HepG2 (cell line): ENCODE measurements around the gene KHNYN. TPM values are rescaled to one million over a fixed set of nuclear protein-coding genes. Genes with fewer than 3 reads are reported as not detected.

Experiments
- FOXC1 ChIP-seq: sonication (generic); formaldehyde crosslinking; IDR thresholded peaks from 2 replicates; pipeline ENCODE4 v1.8.0; 2022; ENCODE audit warnings: mild to moderate bottlenecking, missing genetic modification reagents, borderline replicate concordance
- NFKB2 ChIP-seq: sonication (generic); formaldehyde crosslinking; IDR thresholded peaks from 2 replicates; pipeline ENCODE4 v1.4.0; 2020; ENCODE audit warnings: missing genetic modification reagents, borderline replicate concordance
- NONO ChIP-seq, 2 experiments: fragments of 450-650 bp in 1 of 2; sonication (generic) in 1 of 2; formaldehyde crosslinking in 1 of 2; IDR thresholded peaks in 1 of 2; conservative IDR thresholded peaks in 1 of 2; 2 replicates each; pipeline versions ENCODE4 v1.6.1 to v1.8.0; 2017 to 2022; ENCODE audit warnings: mild to moderate bottlenecking in 1 of 2, missing genetic modification reagents in 1 of 2, moderate library complexity in 1 of 2
- SAP130 ChIP-seq: IDR thresholded peaks from 2 replicates; pipeline ENCODE4 v1.6.1; 2016; ENCODE audit warnings: low read depth
- ZNF10 ChIP-seq: sonication (generic); formaldehyde crosslinking; IDR thresholded peaks from 2 replicates; pipeline ENCODE4 v1.4.0; 2020; ENCODE audit warnings: mild to moderate bottlenecking, low read depth, missing genetic modification reagents, borderline replicate concordance
- ZNF782 ChIP-seq: sonication (generic); formaldehyde crosslinking; IDR thresholded peaks from 2 replicates; pipeline ENCODE4 v1.4.0; 2020; ENCODE audit warnings: missing genetic modification reagents, mild to moderate bottlenecking, borderline replicate concordance
- ZNF788 ChIP-seq: sonication (generic); formaldehyde crosslinking; IDR thresholded peaks from 2 replicates; pipeline ENCODE4 v1.5.0; 2020; ENCODE audit warnings: mild to moderate bottlenecking, missing genetic modification reagents, borderline replicate concordance
- ZNF879 ChIP-seq: sonication (generic); formaldehyde crosslinking; IDR thresholded peaks from 2 replicates; pipeline ENCODE4 v1.8.1; 2023; ENCODE audit warnings: missing genetic modification reagents
- ZSCAN22 ChIP-seq: sonication (generic); formaldehyde crosslinking; IDR thresholded peaks from 2 replicates; pipeline ENCODE4 v1.4.0; 2020; ENCODE audit warnings: mild to moderate bottlenecking, missing genetic modification reagents
- polyA plus RNA-seq, 8 experiments: library from polyadenylated mRNA; depleted of rRNA in 3 of 8; stranded (reverse) in 7 of 8; unstranded in 1 of 8; fragments of >200 nt; fragmentation: Illumina TruSeq in 4 of 8; extraction: Trizol in 4 of 8; gene quantifications; 2 replicates each; pipeline versions ENCODE4 v1.2.1 to v1.2.3, GENCODE V29; 2011 to 2016; ENCODE audit warnings: low read depth in 4 of 8, missing spikeins in 1 of 8, mixed read lengths in 1 of 8; ENCODE audit not compliant: insufficient read depth in 1 of 8
- total RNA-seq, 5 experiments: library from RNA; depleted of rRNA; stranded (reverse); fragments of >200 nt; fragmentation: Illumina TruSeq; extraction: Trizol; gene quantifications; 2 replicates each; pipeline ENCODE4 v1.2.3, GENCODE V29; 2016; ENCODE audit warnings: low read depth in 1 of 5
- TF ChIP-seq, protein P1 (sequence below): sonication (generic); formaldehyde crosslinking; IDR thresholded peaks from 2 replicates; pipeline ENCODE4 v1.4.0; 2020; ENCODE audit warnings: missing genetic modification reagents, borderline replicate concordance
- TF ChIP-seq, protein P2 (sequence below): sonication (generic); formaldehyde crosslinking; IDR thresholded peaks from 2 replicates; pipeline ENCODE4 v1.4.0; 2020; ENCODE audit warnings: missing genetic modification reagents, borderline replicate concordance
- TF ChIP-seq, protein P3 (sequence below): sonication (generic); formaldehyde crosslinking; IDR thresholded peaks from 2 replicates; pipeline ENCODE4 v1.4.0; 2020; ENCODE audit warnings: low read depth, missing genetic modification reagents
- TF ChIP-seq, protein P4 (sequence below): sonication (generic); formaldehyde crosslinking; IDR thresholded peaks from 2 replicates; pipeline ENCODE4 v1.5.1; 2020; ENCODE audit warnings: mild to moderate bottlenecking, missing genetic modification reagents

The KHNYN gene
- total and polyA plus RNA-seq, 2 of the 13 experiments (the other 11 are each of a cell fraction or from before 2014, with no cell fraction given): 52.8 to 75.7 TPM

DNA sequence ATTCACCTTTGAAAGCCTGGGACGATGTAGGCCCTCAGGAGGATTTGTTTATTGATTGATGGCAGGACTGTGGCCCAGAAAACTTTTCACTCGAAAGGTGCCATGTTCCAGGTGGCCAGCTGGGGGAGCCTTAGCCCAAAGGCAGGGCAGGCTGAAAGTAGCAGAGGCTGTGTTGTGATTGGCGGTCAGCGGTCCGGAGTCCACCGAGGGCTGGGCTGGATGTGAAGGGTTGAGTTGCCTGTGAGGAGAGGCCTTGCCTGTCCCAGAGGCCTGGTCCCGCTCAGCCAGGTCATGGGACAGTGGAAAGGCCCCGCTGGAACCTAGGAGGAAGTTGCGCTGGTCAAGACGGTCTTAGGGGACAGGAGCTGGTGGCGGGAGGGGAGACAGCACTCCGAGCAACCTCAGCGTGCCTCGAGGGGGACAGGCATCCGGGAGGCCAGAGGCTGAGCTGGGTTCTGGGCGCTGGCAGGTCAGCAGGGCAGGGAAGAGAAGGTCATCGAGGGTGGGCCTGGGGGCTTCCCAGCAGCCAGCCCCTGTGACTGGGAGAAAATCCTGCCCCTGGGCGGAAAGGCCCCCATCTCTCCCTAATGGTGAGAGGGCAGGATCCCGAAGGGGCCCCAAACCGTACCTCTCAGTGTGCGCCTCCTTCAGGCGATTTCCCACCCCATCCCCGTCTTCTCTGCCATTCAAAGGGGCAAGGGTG, 52.0 kb downstream of the KHNYN start (continued):
- TF ChIP-seq ZNF788 (CRISPR knock-in tag) (peak; percentile 97), SAP130 (CRISPR knock-in tag) (peak; percentile 70), ZSCAN22 (CRISPR knock-in tag) (no peak), ZNF10 (CRISPR knock-in tag) (0 out of 2 replicates have a peak, but pooled peaks have one; percentile 76), NONO (IDR thresholded peaks at IDR 0.05) (no peak), NONO (CRISPR knock-in tag; conservative IDR thresholded peaks at IDR 0.05) (peak; percentile 88; the same call in 1 of the 2 replicates), NFKB2 (CRISPR knock-in tag) (peak; percentile 82; the same call in 1 of the 2 replicates), ZNF782 (CRISPR knock-in tag) (peak; percentile 98), ZNF879 (CRISPR knock-in tag) (no peak), FOXC1 (CRISPR knock-in tag) (peak; percentile 94; the same call in 1 of the 2 replicates)
- TF ChIP-seq, protein P1, sequence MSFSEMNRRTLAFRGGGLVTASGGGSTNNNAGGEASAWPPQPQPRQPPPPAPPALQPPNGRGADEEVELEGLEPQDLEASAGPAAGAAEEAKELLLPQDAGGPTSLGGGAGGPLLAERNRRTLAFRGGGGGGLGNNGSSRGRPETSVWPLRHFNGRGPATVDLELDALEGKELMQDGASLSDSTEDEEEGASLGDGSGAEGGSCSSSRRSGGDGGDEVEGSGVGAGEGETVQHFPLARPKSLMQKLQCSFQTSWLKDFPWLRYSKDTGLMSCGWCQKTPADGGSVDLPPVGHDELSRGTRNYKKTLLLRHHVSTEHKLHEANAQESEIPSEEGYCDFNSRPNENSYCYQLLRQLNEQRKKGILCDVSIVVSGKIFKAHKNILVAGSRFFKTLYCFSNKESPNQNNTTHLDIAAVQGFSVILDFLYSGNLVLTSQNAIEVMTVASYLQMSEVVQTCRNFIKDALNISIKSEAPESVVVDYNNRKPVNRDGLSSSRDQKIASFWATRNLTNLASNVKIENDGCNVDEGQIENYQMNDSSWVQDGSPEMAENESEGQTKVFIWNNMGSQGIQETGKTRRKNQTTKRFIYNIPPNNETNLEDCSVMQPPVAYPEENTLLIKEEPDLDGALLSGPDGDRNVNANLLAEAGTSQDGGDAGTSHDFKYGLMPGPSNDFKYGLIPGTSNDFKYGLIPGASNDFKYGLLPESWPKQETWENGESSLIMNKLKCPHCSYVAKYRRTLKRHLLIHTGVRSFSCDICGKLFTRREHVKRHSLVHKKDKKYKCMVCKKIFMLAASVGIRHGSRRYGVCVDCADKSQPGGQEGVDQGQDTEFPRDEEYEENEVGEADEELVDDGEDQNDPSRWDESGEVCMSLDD (CRISPR knock-in tag): no peak; the same call in 1 of the 2 replicates
- TF ChIP-seq, protein P2, sequence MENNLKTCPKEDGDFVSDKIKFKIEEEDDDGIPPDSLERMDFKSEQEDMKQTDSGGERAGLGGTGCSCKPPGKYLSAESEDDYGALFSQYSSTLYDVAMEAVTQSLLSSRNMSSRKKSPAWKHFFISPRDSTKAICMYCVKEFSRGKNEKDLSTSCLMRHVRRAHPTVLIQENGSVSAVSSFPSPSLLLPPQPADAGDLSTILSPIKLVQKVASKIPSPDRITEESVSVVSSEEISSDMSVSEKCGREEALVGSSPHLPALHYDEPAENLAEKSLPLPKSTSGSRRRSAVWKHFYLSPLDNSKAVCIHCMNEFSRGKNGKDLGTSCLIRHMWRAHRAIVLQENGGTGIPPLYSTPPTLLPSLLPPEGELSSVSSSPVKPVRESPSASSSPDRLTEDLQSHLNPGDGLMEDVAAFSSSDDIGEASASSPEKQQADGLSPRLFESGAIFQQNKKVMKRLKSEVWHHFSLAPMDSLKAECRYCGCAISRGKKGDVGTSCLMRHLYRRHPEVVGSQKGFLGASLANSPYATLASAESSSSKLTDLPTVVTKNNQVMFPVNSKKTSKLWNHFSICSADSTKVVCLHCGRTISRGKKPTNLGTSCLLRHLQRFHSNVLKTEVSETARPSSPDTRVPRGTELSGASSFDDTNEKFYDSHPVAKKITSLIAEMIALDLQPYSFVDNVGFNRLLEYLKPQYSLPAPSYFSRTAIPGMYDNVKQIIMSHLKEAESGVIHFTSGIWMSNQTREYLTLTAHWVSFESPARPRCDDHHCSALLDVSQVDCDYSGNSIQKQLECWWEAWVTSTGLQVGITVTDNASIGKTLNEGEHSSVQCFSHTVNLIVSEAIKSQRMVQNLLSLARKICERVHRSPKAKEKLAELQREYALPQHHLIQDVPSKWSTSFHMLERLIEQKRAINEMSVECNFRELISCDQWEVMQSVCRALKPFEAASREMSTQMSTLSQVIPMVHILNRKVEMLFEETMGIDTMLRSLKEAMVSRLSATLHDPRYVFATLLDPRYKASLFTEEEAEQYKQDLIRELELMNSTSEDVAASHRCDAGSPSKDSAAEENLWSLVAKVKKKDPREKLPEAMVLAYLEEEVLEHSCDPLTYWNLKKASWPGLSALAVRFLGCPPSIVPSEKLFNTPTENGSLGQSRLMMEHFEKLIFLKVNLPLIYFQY (CRISPR knock-in tag): peak; percentile 96
- TF ChIP-seq, protein P3, sequence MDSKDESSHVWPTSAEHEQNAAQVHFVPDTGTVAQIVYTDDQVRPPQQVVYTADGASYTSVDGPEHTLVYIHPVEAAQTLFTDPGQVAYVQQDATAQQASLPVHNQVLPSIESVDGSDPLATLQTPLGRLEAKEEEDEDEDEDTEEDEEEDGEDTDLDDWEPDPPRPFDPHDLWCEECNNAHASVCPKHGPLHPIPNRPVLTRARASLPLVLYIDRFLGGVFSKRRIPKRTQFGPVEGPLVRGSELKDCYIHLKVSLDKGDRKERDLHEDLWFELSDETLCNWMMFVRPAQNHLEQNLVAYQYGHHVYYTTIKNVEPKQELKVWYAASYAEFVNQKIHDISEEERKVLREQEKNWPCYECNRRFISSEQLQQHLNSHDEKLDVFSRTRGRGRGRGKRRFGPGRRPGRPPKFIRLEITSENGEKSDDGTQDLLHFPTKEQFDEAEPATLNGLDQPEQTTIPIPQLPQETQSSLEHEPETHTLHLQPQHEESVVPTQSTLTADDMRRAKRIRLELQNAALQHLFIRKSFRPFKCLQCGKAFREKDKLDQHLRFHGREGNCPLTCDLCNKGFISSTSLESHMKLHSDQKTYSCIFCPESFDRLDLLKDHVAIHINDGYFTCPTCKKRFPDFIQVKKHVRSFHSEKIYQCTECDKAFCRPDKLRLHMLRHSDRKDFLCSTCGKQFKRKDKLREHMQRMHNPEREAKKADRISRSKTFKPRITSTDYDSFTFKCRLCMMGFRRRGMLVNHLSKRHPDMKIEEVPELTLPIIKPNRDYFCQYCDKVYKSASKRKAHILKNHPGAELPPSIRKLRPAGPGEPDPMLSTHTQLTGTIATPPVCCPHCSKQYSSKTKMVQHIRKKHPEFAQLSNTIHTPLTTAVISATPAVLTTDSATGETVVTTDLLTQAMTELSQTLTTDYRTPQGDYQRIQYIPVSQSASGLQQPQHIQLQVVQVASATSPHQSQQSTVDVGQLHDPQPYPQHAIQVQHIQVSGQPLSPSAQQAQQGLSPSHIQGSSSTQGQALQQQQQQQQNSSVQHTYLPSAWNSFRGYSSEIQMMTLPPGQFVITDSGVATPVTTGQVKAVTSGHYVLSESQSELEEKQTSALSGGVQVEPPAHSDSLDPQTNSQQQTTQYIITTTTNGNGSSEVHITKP (CRISPR knock-in tag): peak; percentile 77; the same call in 1 of the 2 replicates
- TF ChIP-seq, protein P4, sequence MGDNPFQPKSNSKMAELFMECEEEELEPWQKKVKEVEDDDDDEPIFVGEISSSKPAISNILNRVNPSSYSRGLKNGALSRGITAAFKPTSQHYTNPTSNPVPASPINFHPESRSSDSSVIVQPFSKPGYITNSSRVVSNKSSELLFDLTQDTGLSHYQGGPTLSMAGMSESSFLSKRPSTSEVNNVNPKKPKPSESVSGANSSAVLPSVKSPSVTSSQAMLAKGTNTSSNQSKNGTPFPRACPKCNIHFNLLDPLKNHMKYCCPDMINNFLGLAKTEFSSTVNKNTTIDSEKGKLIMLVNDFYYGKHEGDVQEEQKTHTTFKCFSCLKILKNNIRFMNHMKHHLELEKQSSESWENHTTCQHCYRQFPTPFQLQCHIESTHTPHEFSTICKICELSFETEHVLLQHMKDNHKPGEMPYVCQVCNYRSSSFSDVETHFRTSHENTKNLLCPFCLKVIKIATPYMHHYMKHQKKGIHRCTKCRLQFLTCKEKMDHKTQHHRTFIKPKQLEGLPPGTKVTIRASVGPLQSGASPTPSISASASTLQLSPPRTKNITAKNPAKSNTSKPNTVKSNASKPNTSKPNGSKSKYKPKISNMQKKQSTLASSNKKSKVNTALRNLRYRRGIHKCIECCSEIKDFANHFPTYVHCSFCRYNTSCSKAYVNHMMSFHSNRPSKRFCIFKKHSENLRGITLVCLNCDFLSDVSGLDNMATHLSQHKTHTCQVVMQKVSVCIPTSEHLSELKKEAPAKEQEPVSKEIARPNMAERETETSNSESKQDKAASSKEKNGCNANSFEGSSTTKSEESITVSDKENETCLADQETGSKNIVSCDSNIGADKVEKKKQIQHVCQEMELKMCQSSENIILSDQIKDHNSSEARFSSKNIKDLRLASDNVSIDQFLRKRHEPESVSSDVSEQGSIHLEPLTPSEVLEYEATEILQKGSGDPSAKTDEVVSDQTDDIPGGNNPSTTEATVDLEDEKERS (CRISPR knock-in tag): peak; percentile 94
